IMR-90 (cell line): ENCODE results near the gene ST3GAL4. TPM values are rescaled to one million over a fixed set of nuclear protein-coding genes. Genes with fewer than 3 reads are reported as not detected.

Experiments used
- ATAC-seq: fragments of 200-7000 bp; cut with Tn5 transposase; 2 replicates; pipeline ENCODE4 v1.9.1; 2020; ENCODE audit warnings: low read depth, mild to moderate bottlenecking, moderate library complexity
- BruUV-seq: library from RNA; stranded (reverse); fragments of 400-500 nt; replicated peaks from 2 replicates; lab custom pipeline; 2021; lab: Mats Ljungman, UMichigan
- CTCF ChIA-PET: fragments of 300-600 bp; formaldehyde crosslinking; extraction: SDS; loops from one replicate; lab custom pipeline; 2021; ENCODE audit warnings: antibody characterized with exemption; lab: Yijun Ruan, JAX
- POLR2A ChIA-PET: fragments of 300-600 bp; sonication (Branson Sonifier 250); formaldehyde crosslinking; loops from one replicate; lab custom pipeline; 2022; ENCODE audit warnings: antibody characterized with exemption; ENCODE audit not compliant: unreplicated experiment; lab: Charles Lee
- DNase-seq: peaks from one replicate; pipeline ENCODE4 v3.0.0; 2013
- H2AFZ ChIP-seq: replicated peaks from 2 replicates; pipeline ENCODE3; 2013; ENCODE audit warnings: low read length, mild to moderate bottlenecking; ENCODE audit not compliant: poor library complexity
- H2AK5ac ChIP-seq: 2 replicates; pipeline ENCODE4 v1.6.1; 2013; ENCODE audit warnings: low read depth, low read length, inconsistent platforms
- H2AK9ac ChIP-seq: replicated peaks from 2 replicates; pipeline ENCODE3; 2013; ENCODE audit warnings: mild to moderate bottlenecking, low read depth, low read length, moderate library complexity; ENCODE audit not compliant: poor library complexity
- H2BK120ac ChIP-seq: 2 replicates; pipeline ENCODE4 v1.6.1; 2013; ENCODE audit warnings: low read depth, low read length, inconsistent platforms
- H2BK15ac ChIP-seq: 3 replicates; pipeline ENCODE4 v1.6.1; 2013; ENCODE audit warnings: low read depth, low read length, inconsistent platforms
- H2BK20ac ChIP-seq: 2 replicates; pipeline ENCODE4 v1.6.1; 2013; ENCODE audit warnings: low read depth, mild to moderate bottlenecking, inconsistent platforms, low read length, moderate library complexity
- H2BK5ac ChIP-seq: 2 replicates; pipeline ENCODE4 v1.6.1; 2013; ENCODE audit warnings: mild to moderate bottlenecking, low read depth, low read length, inconsistent platforms; ENCODE audit not compliant: poor library complexity, severe bottlenecking
- H3K14ac ChIP-seq: replicated peaks from 2 replicates; pipeline ENCODE4 v1.6.1; 2013; ENCODE audit warnings: low read depth, low read length, inconsistent platforms
- H3K18ac ChIP-seq: 2 replicates; pipeline ENCODE4 v1.6.1; 2013; ENCODE audit warnings: low read depth, low read length, control low read depth
- H3K23ac ChIP-seq: 2 replicates; pipeline ENCODE4 v1.6.1; 2013; ENCODE audit warnings: low read depth, low read length, inconsistent platforms
- H3K27ac ChIP-seq: 2 replicates; pipeline ENCODE4 v1.5.1; 2013; ENCODE audit warnings: mild to moderate bottlenecking, control low read depth, low read length; ENCODE audit not compliant: insufficient read depth
- H3K27me3 ChIP-seq: 2 replicates; pipeline ENCODE4 v1.6.1; 2013; ENCODE audit warnings: low read length; ENCODE audit not compliant: control insufficient read depth, insufficient read depth
- H3K36me3 ChIP-seq: 2 replicates; pipeline ENCODE4 v1.6.1; 2013; ENCODE audit warnings: low read length, mixed read lengths; ENCODE audit not compliant: control insufficient read depth, insufficient read depth
- H3K4ac ChIP-seq: 2 replicates; pipeline ENCODE4 v1.6.1; 2013; ENCODE audit warnings: low read depth, low read length, inconsistent platforms
- H3K4me1 ChIP-seq: 2 replicates; pipeline ENCODE4 v1.6.1; 2013; ENCODE audit warnings: low read length, mixed read lengths; ENCODE audit not compliant: control insufficient read depth, insufficient read depth
- H3K4me2 ChIP-seq: 2 replicates; pipeline ENCODE4 v1.6.1; 2013; ENCODE audit warnings: low read depth, mild to moderate bottlenecking, control low read depth, low read length, moderate library complexity
- H3K4me3 ChIP-seq: 2 replicates; pipeline ENCODE4 v1.5.1; 2013; ENCODE audit warnings: low read depth, mild to moderate bottlenecking, control low read depth, low read length, moderate library complexity; ENCODE audit not compliant: insufficient read depth
- H3K56ac ChIP-seq: 2 replicates; pipeline ENCODE4 v1.6.1; 2013; ENCODE audit warnings: low read length, inconsistent platforms; ENCODE audit not compliant: insufficient read depth; ENCODE audit errors: extremely low read depth
- H3K79me1 ChIP-seq, 2 experiments: 2 replicates each; pipeline ENCODE4 v1.6.1; 2013; ENCODE audit warnings: low read length in 2 of 2, inconsistent platforms in 1 of 2, low read depth in 1 of 2
- H3K9ac ChIP-seq: 2 replicates; pipeline ENCODE4 v1.6.1; 2013; ENCODE audit warnings: low read depth, low read length, control low read depth
- H3K9me1 ChIP-seq: 2 replicates; pipeline ENCODE4 v1.6.1; 2013; ENCODE audit warnings: low read length, inconsistent platforms; ENCODE audit not compliant: insufficient read depth
- H3K9me3 ChIP-seq: 2 replicates; pipeline ENCODE4 v1.6.1; 2013; ENCODE audit warnings: low read length; ENCODE audit not compliant: control insufficient read depth, insufficient read depth
- H4K20me1 ChIP-seq: 2 replicates; pipeline ENCODE4 v1.6.1; 2013; ENCODE audit warnings: low read length, inconsistent platforms; ENCODE audit not compliant: insufficient read depth
- H4K5ac ChIP-seq: 2 replicates; pipeline ENCODE4 v1.6.1; 2013; ENCODE audit warnings: mild to moderate bottlenecking, low read depth, low read length, control low read depth
- H4K8ac ChIP-seq, 2 experiments: 2 replicates each; pipeline ENCODE4 v1.6.1; 2013; ENCODE audit warnings: low read depth in 2 of 2, low read length in 2 of 2, control low read depth in 1 of 2, inconsistent platforms in 1 of 2
- H4K91ac ChIP-seq: 2 replicates; pipeline ENCODE4 v1.6.1; 2013; ENCODE audit warnings: low read depth, low read length, inconsistent platforms; ENCODE audit not compliant: insufficient read depth
- CEBPB ChIP-seq: IDR thresholded peaks from 2 replicates; pipeline ENCODE4 v1.6.1; 2012; ENCODE audit warnings: low read depth, low read length, improper control_type of control experiment
- CHD1 ChIP-seq: IDR thresholded peaks from 2 replicates; pipeline ENCODE4 v1.6.1; 2012; ENCODE audit warnings: low read depth, low read length, improper control_type of control experiment
- ELK1 ChIP-seq: fragments of 150-350 bp; IDR thresholded peaks from 2 replicates; pipeline ENCODE4 v1.6.1; 2016; ENCODE audit warnings: low read depth, mild to moderate bottlenecking, low read length, moderate library complexity, borderline replicate concordance
- FOS ChIP-seq: fragments of 150-350 bp; IDR thresholded peaks from 2 replicates; pipeline ENCODE4 v1.6.1; 2016; ENCODE audit warnings: low read depth, low read length
- MAFK ChIP-seq: IDR thresholded peaks from 2 replicates; pipeline ENCODE4 v1.6.1; 2012; ENCODE audit warnings: low read depth, low read length, improper control_type of control experiment
- NFE2L2 ChIP-seq: fragments of 150-350 bp; IDR thresholded peaks from 2 replicates; pipeline ENCODE4 v1.6.1; 2016; ENCODE audit warnings: low read depth, mild to moderate bottlenecking, low read length
- RFX5 ChIP-seq: IDR thresholded peaks from 2 replicates; pipeline ENCODE4 v1.8.0; 2012; ENCODE audit warnings: low read depth, mild to moderate bottlenecking, low read length, moderate library complexity
- SMC3 ChIP-seq: fragments of 150-350 bp; IDR thresholded peaks from 2 replicates; pipeline ENCODE4 v1.6.1; 2016; ENCODE audit warnings: low read depth, mild to moderate bottlenecking, antibody characterized with exemption, low read length, moderate library complexity
- WGBS, 2 experiments: methylation state at CpG; one replicate each; pipeline versions ENCODE4 v1.1.5 to v1.1.7; 2013; ENCODE audit warnings: missing lambda C conversion rate in 2 of 2; ENCODE audit not compliant: insufficient read length in 1 of 2; ENCODE audit errors: extremely low coverage in 2 of 2; 5-methylcytosine and 5-hydroxymethylcytosine counted together
- dilution Hi-C: fragments of 300-500 bp; cut with HindIII; formaldehyde crosslinking; loops from one replicate; pipeline ENCODE4 v1.14.3; 2018; ENCODE audit warnings: low sequenced_read_pairs; ENCODE audit not compliant: unreplicated experiment
- in situ Hi-C: fragments of 300-500 bp; cut with MboI; formaldehyde crosslinking; loops from 3 replicates; pipeline ENCODE4 v1.14.3; 2019; ENCODE audit warnings: low sequenced_read_pairs, inconsistent platforms, mixed read lengths
- intact Hi-C: fragments of 100-400 bp; cut with micrococcal nuclease; formaldehyde crosslinking; loops from 2 replicates; pipeline ENCODE4 v1.10.0; 2022
- polyA plus RNA-seq, 3 experiments: library from polyadenylated mRNA; depleted of rRNA; stranded (reverse); fragments of >200 nt; gene quantifications; 2 replicates each; pipeline ENCODE4 v1.2.3, GENCODE V29; 2012; ENCODE audit warnings: low replicate concordance in 1 of 3
- total RNA-seq: library from RNA; depleted of rRNA; stranded (reverse); fragments of >200 nt; gene quantifications from 2 replicates; pipeline ENCODE4 v1.2.3, GENCODE V29; 2012

Gene ST3GAL4
- total and polyA plus RNA-seq, 2 of the 4 experiments (the other 2 are of a cell fraction): 17.0 to 19.7 TPM

- H3K27me3 ChIP-seq: no peaks in the 10 kb centered on the region
- H3K4me2 ChIP-seq: no peak overlapping the region
- DNase-seq: no peak
- no peak overlapping the region for H2BK15ac ChIP-seq
- H3K36me3 ChIP-seq: no peaks in the 10 kb centered on the region
- H3K18ac ChIP-seq: no peak overlapping the region
- H3K56ac ChIP-seq: no peak overlapping the region
- H2AK9ac ChIP-seq: no peak overlapping the region
- no peak overlapping the region for H3K9ac ChIP-seq
- no peak overlapping the region for H4K5ac ChIP-seq
- peaks cover 23% of the 10 kb centered on the region for H3K9me1 ChIP-seq
- no peak overlapping the region for H3K23ac ChIP-seq
- H3K4me3 ChIP-seq: no peak overlapping the region
- ChIA-PET POLR2A (no interaction called here), CTCF (no interaction called here)
- H3K4ac ChIP-seq: no peak overlapping the region
- no peak overlapping the region for H2BK5ac ChIP-seq
- H4K20me1 ChIP-seq: no peaks in the 10 kb centered on the region
- H4K91ac ChIP-seq: no peak overlapping the region
- dilution Hi-C loops (no loop called here), in situ Hi-C loops (loop anchor here (5.0 to 25.0 kb wide), 3 partner anchors 552 to 1602 kb away; no protein-coding TSS in a partner anchor), intact Hi-C loops (no loop called here)
- H2BK120ac ChIP-seq: no peak overlapping the region
- H3K27ac ChIP-seq: no peak overlapping the region
- TF ChIP-seq MAFK (no peak), CEBPB (no peak), NFE2L2 (no peak), RFX5 (no peak), SMC3 (no peak), FOS (no peak), CHD1 (no peak), ELK1 (no peak)
- no peak overlapping the region for H4K8ac ChIP-seq
- H2AFZ ChIP-seq: no peak overlapping the region
- WGBS, 2 experiments: no CpG with 5 or more reads among the region's 12 CpGs
- H2BK20ac ChIP-seq: no peak overlapping the region
- H3K14ac ChIP-seq: no peak overlapping the region
- no TSS peak for BruUV-seq
- ATAC-seq: no peak
- H3K4me1 ChIP-seq: peaks cover 12% of the 10 kb centered on the region
- no peaks in the 10 kb centered on the region for H3K79me1 ChIP-seq
- H3K9me3 ChIP-seq: no peaks in the 10 kb centered on the region
- H2AK5ac ChIP-seq: no peak overlapping the region
Measured at GRCh38 chr11:126434950-126435335, 79.5 kb downstream of the ST3GAL4 start.
